Peyer's patch (tissue), 4 donors: ENCODE data around the gene ZBED5.

ENCODE experiments used
- POLR2A ChIP-seq, 2 donors: fragments of 450-650 bp; IDR thresholded peaks; one replicate each; pipeline ENCODE4 v1.5.1; 2017; ENCODE audit warnings: antibody characterized with exemption in 2 of 2, mild to moderate bottlenecking in 2 of 2, moderate library complexity in 2 of 2
- TF ChIP-seq, protein P1 (sequence below), 6 experiments: fragments of 450-650 bp in 4 of 6; fragments of 200-600 bp in 2 of 6; sonication (generic) in 1 of 6; IDR thresholded peaks; one replicate each; pipeline ENCODE4 v1.5.1; 2017 to 2019; ENCODE audit warnings: antibody characterized with exemption in 6 of 6, mild to moderate bottlenecking in 3 of 6, moderate library complexity in 1 of 6

DNA sequence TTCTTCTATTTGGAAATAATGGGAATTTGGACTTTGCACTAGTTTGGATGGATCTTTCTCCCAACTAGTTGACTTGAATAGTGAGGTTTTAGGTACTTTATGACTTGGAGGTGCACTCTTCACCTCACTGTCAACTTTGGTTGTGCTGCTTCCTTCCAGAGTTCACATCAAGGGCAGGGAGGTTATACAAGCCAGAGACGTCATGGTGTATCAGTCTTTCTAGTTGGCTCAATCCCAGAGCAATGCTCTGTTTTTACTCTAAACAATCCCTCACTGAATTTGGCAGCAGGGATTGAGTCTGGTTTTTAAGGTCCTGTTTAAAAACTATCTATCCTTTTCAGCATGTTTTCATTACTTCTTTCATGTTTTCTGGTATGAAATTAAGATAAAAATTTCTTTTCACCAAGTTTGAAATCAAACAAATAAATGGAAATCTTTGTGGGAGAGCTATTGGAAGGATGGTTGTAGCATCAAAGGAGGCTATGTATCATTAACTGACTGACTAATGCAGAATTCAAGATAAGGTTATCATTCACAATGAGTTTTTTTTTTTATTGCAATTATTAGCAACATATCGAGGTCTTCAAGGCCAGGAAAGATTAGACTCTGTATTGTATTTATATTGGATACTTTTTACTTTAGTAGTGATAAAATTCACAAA is 28.0 kb upstream of the ZBED5 start:
- TF ChIP-seq, protein P1, sequence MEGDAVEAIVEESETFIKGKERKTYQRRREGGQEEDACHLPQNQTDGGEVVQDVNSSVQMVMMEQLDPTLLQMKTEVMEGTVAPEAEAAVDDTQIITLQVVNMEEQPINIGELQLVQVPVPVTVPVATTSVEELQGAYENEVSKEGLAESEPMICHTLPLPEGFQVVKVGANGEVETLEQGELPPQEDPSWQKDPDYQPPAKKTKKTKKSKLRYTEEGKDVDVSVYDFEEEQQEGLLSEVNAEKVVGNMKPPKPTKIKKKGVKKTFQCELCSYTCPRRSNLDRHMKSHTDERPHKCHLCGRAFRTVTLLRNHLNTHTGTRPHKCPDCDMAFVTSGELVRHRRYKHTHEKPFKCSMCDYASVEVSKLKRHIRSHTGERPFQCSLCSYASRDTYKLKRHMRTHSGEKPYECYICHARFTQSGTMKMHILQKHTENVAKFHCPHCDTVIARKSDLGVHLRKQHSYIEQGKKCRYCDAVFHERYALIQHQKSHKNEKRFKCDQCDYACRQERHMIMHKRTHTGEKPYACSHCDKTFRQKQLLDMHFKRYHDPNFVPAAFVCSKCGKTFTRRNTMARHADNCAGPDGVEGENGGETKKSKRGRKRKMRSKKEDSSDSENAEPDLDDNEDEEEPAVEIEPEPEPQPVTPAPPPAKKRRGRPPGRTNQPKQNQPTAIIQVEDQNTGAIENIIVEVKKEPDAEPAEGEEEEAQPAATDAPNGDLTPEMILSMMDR (IDR thresholded peaks at IDR 0.05), result no peak
- TF ChIP-seq POLR2A (IDR thresholded peaks at IDR 0.05), result no peak
